Activated CD4-positive, alpha-beta T cell treated with anti-CD3 and anti-CD28 coated beads for 1 hour (primary cell): ENCODE results near the gene CFAP206.
A peak's percentile ranks its signal among the peaks of the same experiment; 100 is the strongest.

ENCODE experiments used
- DNase-seq: peaks from one replicate; pipeline ENCODE4 v3.0.0-alpha.2; 2020

Gene CFAP206, protein sequence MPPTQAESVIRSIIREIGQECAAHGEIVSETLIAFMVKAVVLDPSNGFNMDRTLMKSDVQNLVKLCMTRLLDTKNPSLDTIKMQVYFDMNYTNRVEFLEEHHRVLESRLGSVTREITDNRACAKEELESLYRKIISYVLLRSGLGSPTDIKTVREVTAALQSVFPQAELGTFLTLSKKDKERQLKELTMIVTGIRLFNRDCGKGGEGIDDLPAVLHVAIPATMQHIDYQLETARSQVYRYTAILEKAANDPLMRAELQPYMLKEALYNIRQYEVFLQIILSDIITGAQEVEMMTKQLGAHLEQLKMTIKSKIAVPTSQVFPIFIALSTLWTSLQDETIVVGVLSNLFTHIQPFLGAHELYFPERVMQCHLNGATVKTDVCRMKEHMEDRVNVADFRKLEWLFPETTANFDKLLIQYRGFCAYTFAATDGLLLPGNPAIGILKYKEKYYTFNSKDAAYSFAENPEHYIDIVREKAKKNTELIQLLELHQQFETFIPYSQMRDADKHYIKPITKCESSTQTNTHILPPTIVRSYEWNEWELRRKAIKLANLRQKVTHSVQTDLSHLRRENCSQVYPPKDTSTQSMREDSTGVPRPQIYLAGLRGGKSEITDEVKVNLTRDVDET

DNA sequence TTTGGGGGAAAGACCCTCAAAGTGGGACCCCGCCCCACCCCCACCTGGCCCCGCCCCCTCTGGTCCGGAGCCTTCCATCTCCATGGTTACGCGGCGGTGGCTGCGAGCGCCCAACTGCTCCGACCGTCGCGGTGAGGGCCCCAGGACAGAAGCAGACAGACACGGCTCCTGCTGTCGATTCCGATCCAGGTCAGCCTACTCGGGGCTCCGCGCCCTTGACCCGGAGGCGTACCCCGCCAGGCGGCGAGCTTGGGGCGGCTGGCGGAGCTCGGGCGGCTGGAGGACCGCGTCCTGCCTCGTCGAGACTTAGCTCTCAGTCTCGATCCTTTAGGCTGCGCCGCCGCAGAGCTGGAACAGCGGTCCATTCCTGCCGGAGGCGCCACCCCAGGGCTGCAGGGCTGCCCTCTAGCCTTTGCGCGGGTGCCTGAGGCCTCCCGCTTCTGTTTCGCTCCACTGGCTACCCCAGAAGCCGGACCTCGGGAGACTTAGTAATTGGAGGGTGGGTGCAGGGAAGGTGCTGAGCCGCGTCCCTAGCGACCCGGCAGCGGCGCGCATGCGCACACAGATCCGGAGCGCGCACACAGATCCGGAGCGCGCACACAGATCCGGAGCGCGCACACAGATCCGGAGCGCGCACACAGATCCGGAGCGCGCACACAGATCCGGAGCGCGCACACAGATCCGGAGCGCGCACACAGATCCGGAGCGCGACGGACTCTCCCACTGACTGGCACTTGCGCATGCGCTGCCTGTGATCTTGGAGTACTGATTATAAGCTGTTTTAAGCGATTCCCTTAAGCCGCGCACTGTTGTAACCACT, at the start of gene CFAP206:
TSS of gene CFAP206 (plus strand) at position 72 of the 820 bp plus-strand sequence. CDS start 1,868 bp downstream, outside the sequence.
- DNase-seq = peak; percentile 69

DNA sequence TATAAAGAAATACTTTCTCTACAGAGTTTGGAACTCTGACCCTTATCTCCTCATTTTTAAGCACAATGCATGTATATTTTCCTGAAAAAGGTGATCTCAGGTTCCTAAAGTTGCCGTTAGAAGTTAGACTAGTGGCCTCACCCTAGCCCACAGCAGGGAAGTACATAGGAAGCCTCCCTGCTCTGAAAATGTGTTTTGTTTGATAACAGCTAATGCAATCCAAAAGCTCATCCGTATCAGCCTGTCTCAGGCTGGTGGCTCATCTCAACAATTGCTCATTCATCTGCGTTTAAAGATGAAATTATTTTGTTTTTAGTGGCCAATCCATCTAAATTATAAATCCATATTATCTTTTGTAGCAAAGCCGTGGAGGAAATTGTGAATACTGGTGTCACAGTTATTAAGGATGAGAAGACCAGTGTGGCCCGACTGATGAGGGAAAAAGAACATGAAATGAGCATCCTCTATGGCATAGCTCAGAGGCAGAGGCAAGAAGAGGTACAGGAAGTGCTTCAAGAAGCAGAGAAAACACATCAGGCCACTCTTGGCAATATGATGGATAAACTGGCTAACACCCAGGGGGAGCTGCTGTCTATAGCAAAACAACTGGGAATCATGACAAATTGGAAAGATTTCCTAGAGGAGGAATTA, 43.0 kb upstream of the CFAP206 start:
- no peak for DNase-seq

DNA sequence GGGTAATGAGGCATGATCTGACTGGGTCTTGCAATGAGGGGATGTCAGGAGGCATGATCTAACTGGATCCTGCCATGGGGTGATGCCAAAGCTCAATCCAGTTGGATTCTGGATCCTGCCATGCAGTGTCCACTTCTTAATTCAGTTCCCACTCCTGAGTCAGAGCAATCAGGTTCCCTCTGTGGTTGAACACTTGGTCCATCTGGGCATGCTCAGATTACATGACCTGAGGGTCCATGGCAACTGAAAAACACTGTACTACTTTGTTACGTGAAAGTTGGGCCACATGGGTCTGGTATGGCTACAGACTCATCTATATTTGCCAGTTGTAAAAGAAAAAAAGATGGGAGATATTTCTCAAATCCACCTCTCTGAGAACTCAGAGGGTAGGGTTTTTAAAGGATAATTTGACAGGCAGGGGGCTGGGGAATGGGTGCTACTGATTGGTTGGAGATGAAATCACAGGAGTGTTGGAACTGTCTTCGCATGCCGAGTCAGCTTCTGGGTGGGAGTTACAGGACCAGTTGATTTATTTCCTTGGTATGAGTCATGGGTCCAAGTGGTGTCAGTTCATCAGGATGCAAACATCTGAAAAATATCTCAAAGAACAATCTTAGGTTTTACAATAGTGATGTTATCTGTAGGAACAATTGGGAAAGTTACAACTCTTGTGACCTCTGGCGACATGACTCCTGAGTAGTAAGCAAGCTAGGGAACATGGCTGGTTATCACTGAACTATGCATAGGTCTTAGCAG, 41.5 kb upstream of the CFAP206 start:
- DNase-seq = no peak

DNA sequence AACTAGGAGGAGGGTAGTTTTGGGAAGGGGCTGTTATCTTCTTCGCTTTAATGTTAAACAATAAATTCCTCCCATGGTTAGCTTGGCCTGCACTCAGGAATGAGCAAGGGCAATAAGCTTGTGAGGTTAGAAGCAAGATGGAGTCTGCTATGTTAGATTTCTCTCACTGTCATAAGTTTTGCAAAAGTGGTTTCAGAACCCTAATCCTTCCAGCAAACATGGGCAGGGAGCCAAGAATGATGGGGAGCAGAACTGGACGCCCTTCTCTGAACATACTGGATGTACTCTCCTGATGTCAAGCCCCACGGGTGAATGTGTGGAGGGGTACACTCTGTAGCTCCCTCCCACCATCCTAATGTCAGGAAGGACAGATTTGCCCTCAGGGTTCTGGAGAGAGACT, 40.9 kb upstream of the CFAP206 start:
- DNase-seq = no peak

DNA sequence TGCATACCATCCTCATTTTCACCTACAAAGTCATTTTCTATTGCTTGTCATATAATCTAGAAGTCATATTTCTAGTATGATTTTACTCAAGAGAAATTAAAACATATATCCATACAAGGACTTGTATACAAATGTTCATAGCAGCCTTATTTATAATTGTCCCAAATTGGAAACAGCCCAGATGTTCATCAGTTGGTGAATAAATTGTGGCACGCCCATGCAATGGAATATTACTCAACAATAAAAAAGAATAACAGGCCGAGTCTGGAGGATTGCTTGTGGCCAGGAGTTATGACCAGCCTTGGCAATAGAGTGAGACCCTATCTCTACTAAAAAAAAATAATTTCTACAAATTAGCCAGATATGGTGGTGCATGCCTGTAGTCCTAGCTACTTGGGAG, 34.4 kb upstream of the CFAP206 start:
- no peak for DNase-seq

DNA sequence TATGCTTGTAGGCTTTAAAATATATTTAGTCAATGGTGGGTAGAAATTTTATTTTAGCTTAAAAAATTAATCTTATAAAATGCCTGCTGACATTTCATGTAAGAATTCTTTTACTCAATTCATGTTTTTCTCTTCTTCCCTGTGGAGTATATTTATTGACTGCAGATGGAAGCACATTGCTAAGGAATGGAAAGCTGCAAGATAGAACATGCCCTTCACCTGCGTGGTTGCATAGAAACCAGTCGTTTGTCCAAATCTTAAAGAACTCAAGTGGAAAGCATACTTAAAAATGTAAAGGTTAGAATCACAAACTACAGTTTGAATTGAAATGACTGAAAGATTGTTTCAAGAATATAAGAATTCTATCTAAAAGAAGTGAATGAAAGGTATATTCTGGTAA, 32.5 kb upstream of the CFAP206 start:
- no peak for DNase-seq

DNA sequence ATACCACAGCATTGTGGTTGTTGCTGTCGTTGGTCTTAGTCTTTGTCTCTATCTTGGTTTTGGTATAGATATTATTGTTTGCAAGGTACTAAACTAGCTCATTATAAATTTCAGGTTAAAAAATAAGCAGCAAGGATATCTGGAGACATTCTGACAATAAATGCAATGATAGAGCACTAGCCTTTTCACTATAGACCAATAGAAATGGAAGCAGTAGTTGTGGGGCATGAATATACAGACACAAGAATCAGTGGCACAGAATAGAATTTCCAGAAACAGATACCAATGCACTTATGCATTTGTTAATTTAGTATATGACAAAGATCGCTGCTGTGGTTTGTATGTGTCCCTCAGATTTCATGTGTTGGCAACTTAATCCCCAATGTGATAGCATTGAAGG, 31.1 kb upstream of the CFAP206 start:
- no peak for DNase-seq

DNA sequence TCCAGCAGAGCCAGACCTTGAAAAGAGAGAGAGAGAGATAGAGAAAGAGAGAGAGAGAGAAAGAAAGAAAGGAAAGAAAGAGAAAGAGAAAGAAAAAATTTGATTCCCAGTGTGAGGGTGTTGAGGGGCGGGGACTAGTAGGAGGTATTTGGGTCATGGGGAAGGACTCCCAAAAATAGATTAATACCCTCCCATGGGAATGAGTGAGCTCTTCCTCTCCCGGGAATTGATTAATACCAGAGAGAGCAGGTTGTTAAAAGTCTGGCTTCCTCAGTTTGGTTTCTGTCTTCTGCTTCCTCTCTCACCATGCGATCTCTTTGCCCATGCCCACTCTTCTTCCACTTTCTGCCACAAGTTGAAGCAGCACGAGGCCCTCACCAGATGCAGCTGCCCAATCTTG, 28.8 kb upstream of the CFAP206 start:
- DNase-seq = no peak

DNA sequence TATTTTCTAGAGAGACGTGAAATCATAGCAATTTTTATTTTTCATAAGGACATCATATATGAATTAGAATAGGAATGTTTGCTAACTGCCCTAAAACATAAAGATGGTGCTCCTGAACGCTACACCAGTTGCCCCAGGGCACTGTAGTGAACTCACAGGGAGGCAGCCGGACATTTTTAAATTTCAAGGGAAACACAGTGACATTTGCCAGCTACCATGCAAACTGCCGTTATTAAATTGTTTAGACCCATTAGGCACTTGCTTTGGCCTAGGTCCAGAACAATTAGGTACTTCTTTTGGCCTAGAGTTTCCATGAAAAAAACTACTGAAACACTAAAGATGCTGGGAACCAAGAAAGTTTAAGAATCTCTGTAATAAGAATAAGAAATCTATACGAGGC, 24.9 kb upstream of the CFAP206 start:
- DNase-seq = no peak

DNA sequence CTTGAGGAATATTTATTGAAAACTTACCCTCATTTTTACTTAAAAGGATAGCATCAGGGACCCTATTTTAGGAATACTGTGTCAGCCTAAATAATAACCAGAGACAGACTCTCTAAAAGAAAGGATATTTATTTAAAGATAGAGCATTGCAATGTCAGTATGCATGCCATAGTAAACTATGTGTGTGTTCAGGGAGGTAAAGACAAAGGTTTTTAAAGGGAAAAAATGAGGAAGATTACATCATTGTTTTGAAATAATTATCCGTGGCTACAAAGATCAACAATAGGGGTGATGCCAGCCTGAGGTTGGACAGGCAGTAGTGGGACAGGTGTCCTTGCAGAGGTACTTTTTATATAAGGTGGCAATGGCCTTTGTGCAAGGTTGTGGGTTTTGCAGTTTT, 23.7 kb upstream of the CFAP206 start:
- no peak for DNase-seq

DNA sequence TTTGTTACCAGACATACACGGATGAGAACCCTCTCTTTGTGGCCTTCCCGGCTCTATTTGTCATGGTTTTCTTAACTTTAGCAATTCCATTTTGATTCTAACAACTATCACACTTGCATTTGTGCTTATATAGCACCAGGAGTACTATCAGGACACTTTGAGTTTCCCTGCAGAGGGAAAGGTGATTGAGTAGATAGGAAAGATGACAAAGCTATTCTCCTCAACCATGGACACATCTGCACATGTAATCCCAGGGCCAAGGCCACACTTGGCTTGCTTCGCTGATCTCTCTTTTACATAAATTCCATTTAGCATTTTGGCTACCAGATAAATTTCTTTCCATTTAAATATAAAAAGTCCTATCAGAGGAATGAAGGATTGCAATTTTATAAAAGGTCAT, 23.3 kb upstream of the CFAP206 start:
- no peak for DNase-seq

DNA sequence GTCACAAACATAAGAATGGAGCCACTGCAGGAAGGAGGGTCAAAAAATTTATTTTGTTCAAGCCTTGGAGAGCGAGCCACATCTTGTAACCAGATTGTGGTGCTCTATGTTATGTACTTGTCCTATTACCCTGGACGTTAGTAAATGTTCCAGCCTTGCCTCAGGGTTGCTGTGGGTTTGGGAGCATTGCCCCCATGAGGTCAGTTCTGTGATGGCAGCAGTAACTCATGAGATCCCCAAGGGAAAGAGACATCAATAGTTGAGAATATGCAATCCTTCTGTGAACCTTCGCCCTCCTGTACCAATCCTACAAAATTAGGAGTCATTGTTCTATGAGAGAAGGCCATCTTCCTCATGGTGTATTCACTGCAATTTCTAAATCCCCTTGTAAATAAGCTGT, 16.4 kb upstream of the CFAP206 start:
- no peak for DNase-seq

DNA sequence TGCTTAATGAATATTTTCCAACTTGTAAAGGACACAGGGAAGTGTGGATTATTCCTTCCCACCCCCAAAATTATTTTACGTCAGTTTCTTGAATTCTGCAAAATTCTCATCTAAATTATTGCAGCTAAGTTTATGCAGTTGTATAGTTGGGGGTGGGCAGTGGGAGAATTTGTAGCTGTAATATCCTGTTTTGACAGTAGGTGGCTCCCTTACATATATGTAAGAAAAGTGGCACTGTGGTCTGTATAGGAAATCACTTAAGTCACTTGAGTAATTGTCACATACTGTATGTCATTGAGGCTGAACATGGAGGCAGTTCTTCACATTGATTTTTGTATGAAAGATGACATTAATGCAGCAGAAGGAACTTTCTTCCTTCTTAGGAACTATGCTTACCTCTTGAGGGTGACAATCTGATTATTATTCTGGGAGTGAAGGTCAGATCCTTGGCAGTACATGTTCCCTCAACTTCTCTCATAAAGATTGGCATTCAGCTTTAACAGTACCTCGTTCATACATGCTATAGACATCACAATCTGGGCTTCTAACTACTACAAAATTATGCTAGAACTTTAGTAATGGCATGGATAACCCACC, 14.6 kb upstream of the CFAP206 start:
- DNase-seq = no peak

DNA sequence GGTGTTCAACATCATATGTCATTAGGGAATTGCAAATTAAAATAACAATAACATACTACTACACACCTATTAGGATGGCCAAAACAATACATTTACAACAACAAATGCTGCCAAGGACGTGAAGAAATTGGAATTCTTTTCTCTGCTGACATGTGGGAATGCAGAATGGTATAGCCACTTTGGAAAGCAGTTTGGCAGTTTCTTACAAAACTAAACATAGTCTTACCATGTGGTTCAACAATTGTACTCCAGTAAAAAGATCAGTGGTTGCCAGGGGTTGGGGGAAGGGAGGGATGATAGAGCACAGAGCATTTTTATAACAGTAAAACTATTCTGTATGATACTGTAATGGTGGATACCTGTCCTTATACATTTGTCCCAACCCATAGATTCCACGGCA, 12.3 kb upstream of the CFAP206 start:
- no peak for DNase-seq

DNA sequence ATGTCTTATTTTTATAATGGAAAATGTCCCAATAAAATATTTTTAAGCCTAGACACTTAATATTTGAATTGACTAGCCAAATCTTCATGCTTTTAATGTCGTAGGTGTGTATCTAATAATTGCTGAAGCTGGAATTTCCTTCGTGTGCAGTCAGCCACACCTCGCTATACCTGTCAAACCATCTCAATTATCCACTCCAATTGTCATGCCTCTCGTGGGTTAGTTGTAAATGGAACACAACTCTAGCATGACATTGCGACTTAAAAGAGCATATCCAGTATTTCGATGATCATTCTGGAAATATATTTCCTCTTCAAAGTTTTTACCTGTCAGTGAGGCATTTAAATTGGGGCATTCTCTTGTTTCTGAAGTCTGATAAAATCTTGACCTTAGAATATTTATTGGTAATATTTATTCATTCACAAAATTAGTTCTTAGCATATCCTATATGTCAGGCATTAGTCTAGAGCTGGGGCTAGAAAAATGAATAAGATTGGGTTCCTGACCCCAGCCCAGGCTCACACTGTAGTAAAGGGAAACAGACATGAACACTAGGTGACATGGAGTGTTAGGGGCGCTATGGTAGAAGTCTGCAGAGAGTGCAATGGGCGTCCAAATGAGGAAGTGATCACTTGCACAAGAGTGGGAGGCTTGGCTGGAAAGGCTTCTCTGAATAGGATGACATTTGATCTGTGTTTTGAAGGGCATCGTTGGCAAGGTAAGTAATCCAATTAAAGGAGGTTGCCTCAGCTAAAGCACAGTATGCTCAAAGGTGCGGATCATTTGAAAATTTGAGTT, 11.0 kb upstream of the CFAP206 start:
- no peak for DNase-seq

DNA sequence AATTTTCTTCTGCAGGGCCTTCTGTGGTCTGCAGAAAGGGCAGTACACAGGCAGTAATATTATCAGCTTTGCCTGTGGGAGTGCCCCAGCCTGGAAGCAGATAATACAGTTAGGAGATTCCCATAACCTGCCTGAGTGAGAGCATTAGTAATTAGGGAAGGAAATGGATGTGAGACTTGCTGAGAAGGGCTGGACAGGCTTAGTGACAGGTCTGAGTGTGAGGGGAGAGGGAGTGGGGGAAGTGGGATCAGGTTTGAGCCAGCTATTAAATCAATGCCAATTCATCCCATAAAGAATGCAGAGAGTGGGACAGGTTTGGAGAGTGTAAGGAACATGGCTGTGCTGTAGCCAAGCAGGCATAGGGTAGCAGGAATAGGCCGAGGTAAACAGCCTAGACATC, 10.1 kb upstream of the CFAP206 start:
- no peak for DNase-seq

DNA sequence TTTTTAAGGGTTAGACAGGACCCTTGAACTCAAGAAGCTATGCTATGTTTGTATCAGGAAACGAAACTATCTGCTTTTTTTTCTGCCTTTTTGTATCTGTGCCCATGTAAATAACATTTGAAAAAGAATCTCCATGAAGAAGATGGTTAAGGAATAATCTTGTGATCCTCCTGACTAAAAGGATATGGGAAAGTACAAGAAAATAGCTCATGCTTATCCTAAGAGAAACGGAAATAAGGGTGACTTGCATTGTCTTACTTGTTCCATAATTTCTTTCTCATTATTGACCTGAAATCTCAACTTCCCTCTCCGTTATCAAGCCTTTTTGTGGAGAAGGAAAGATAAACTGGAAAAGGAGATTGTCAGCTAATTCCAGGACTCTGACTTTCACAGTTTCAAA, 5.9 kb upstream of the CFAP206 start:
- no peak for DNase-seq

DNA sequence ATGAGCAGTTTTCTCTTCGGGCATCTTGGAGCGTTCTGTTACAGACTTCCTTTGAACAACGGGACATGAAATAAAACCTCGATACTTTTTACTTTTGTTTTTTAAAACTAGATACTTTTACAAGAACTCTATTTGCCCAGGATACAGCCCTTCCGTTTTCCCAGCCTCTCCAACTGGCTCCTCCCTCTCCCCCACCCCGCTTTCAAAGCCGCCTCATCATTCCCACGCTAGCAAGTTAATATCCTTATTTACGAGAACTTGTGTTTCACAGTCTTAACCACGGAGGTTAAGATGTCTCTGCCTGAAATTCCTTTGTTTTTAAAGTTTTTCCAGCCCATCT, 241 bp upstream of the CFAP206 start:
- no peak for DNase-seq

DNA sequence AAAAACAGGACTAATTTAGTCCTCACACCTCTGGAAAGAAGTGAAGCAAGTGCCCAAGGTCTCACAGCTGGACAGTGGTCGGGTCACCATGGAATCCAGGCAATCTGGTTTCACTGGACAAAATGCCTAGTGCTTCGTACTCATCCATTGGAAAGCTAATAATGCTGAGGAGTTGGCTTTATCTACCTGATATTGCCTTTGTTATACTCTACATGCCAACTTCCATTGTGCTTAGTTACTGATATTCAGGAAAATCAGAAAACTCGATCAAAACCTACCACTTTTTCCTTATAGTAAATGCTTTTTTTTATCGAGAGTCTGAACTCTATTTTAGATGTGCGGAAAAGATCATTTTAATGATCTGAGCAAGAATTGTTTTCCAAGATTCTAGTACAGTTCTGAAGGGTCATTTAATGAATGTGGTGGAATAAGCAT, 966 bp downstream of the CFAP206 start:
- no peak for DNase-seq

DNA sequence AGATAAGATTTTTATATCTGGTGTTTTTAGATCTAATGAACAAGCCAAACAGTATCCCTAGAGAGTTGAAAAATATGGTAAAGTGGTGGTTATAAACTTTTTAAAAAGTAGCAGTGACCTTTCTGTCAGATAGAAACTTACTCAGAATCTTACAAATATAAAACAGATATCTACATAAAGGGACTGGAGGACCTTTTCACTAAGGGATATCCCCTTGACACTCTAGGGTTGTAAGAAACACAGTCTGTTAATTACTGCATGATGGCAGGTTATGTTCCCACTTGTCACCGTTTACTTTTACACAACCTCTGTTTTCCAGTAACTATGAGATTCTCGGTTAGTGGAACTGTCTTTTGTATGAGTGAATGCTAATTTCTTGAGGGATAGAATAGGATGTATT, 11.5 kb downstream of the CFAP206 start:
- DNase-seq = no peak

DNA sequence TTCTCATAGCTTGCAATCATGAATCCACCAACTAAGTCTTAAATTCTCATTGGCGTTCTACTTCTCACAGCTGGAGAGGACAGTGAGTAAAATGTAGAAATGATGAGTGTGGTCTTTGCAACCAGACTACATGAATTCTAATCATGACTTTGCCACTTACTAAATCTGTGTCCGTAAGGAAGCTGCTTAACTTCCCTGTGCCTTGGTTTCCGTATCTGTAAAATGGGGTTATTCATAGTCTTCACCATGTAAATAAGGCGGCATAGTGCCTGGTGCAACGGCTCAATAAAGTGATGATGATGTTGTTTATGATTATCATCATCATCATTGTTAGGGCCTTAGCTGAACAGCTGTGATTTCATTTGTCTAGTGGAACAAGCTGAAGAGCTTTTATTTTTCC, 12.6 kb downstream of the CFAP206 start:
- DNase-seq = no peak
